GM23338 (cell line): ENCODE data around the gene SETD1A. TPM values are rescaled to one million over a fixed set of nuclear protein-coding genes. Genes with fewer than 3 reads are reported as not detected.

Source experiments
- ATAC-seq: fragments of 200-7000 bp; cut with Tn5 transposase; 3 replicates; pipeline ENCODE4 v1.9.1; 2020
- DNase-seq: peaks from one replicate; pipeline ENCODE4 v3.0.0-alpha.2; 2015; ENCODE audit warnings: low spot score
- H2AFZ ChIP-seq: fragments of 200-600 bp; sonication (generic); 2 replicates; pipeline ENCODE4 v1.8.0; 2016; ENCODE audit warnings: antibody characterized with exemption, mild to moderate bottlenecking, moderate library complexity
- H3F3A ChIP-seq: fragments of 200-600 bp; sonication (generic); replicated peaks from 2 replicates; pipeline ENCODE4 v1.8.0; 2017; ENCODE audit warnings: antibody characterized with exemption, mixed run types, low read depth
- H3K27ac ChIP-seq: fragments of 200-600 bp; sonication (generic); 2 replicates; pipeline ENCODE4 v1.6.1; 2016; ENCODE audit warnings: low read depth
- H3K27me3 ChIP-seq: fragments of 200-600 bp; sonication (generic); 2 replicates; pipeline ENCODE4 v1.8.0; 2016; ENCODE audit warnings: mild to moderate bottlenecking, mixed run types, moderate library complexity; ENCODE audit not compliant: insufficient read depth
- H3K36me3 ChIP-seq: fragments of 200-600 bp; sonication (generic); 2 replicates; pipeline ENCODE4 v1.8.0; 2016; ENCODE audit warnings: mild to moderate bottlenecking; ENCODE audit not compliant: insufficient read depth
- H3K4me1 ChIP-seq: fragments of 200-600 bp; sonication (generic); 2 replicates; pipeline ENCODE4 v1.8.0; 2016; ENCODE audit warnings: mild to moderate bottlenecking, moderate library complexity; ENCODE audit not compliant: insufficient read depth
- H3K4me2 ChIP-seq: fragments of 200-600 bp; sonication (generic); 2 replicates; pipeline ENCODE4 v1.7.1; 2017; ENCODE audit warnings: mixed run types
- H3K4me3 ChIP-seq: fragments of 200-600 bp; sonication (generic); 2 replicates; pipeline ENCODE4 v1.6.1; 2016; ENCODE audit warnings: mixed run types
- H3K79me2 ChIP-seq: fragments of 200-600 bp; sonication (generic); replicated peaks from 2 replicates; pipeline ENCODE4 v1.8.0; 2017; ENCODE audit warnings: mild to moderate bottlenecking; ENCODE audit not compliant: insufficient read depth
- H3K9me2 ChIP-seq: fragments of 200-600 bp; sonication (generic); 2 replicates; pipeline ENCODE4 v1.8.0; 2017; ENCODE audit not compliant: insufficient read depth
- H4K20me1 ChIP-seq: fragments of 200-600 bp; sonication (generic); replicated peaks from 2 replicates; pipeline ENCODE4 v1.8.0; 2017; ENCODE audit warnings: mild to moderate bottlenecking; ENCODE audit not compliant: insufficient read depth
- H3K27ac Mint-ChIP-seq: 2 replicates; pipeline ENCODE4 v1.8.0; 2020; ENCODE audit warnings: inconsistent platforms, mild to moderate bottlenecking, moderate library complexity, mixed read lengths
- H3K27me3 Mint-ChIP-seq: 3 replicates; pipeline ENCODE4 v1.8.0; 2022; ENCODE audit warnings: low read depth, mild to moderate bottlenecking, moderate library complexity, mixed read lengths, inconsistent platforms; ENCODE audit not compliant: insufficient read depth, poor library complexity
- H3K36me3 Mint-ChIP-seq: 3 replicates; pipeline ENCODE4 v1.8.0; 2021; ENCODE audit warnings: low read depth, mild to moderate bottlenecking, inconsistent platforms, moderate library complexity, mixed read lengths
- H3K4me1 Mint-ChIP-seq: 3 replicates; pipeline ENCODE4 v1.8.0; 2020; ENCODE audit warnings: mild to moderate bottlenecking, inconsistent platforms, mixed read lengths
- H3K4me3 Mint-ChIP-seq: 3 replicates; pipeline ENCODE4 v1.8.0; 2021; ENCODE audit warnings: moderate library complexity, mild to moderate bottlenecking, inconsistent platforms, mixed read lengths
- H3K9me3 Mint-ChIP-seq: 3 replicates; pipeline ENCODE4 v1.8.0; 2020; ENCODE audit warnings: moderate library complexity, mild to moderate bottlenecking, inconsistent platforms, mixed read lengths
- CREB1 ChIP-seq: fragments of 250-450 bp; sonication (Bioruptor Pico); IDR thresholded peaks from 2 replicates; pipeline ENCODE4 v1.5.0; 2020; ENCODE audit warnings: low read depth, mild to moderate bottlenecking, moderate library complexity
- EZH2 ChIP-seq: fragments of 200-600 bp; sonication (generic); IDR thresholded peaks from one replicate; pipeline ENCODE4 v1.8.0; 2017; ENCODE audit warnings: antibody characterized with exemption, mild to moderate bottlenecking, low read depth; ENCODE audit not compliant: unreplicated experiment
- EZH2phosphoT487 ChIP-seq: fragments of 200-600 bp; sonication (generic); IDR thresholded peaks from one replicate; pipeline ENCODE4 v1.8.1; 2018; ENCODE audit warnings: antibody characterized with exemption; ENCODE audit not compliant: unreplicated experiment
- JUNB ChIP-seq: IDR thresholded peaks from one replicate; pipeline ENCODE4 v1.6.1; 2016; ENCODE audit warnings: antibody characterized with exemption; ENCODE audit not compliant: unreplicated experiment
- NANOG ChIP-seq: IDR thresholded peaks from 2 replicates; pipeline ENCODE4 v1.6.1; 2016; ENCODE audit warnings: antibody characterized with exemption, borderline replicate concordance
- POLR2AphosphoS5 ChIP-seq: IDR thresholded peaks from 2 replicates; pipeline ENCODE4 v1.6.1; 2016; ENCODE audit warnings: antibody characterized with exemption, low read depth
- STAT1 ChIP-seq: IDR thresholded peaks from one replicate; pipeline ENCODE4 v1.6.1; 2016; ENCODE audit warnings: antibody characterized with exemption; ENCODE audit not compliant: unreplicated experiment
- ZNF114 ChIP-seq: fragments of 250-450 bp; sonication (Bioruptor Pico); IDR thresholded peaks from 2 replicates; pipeline ENCODE4 v1.5.0; 2020; ENCODE audit warnings: mild to moderate bottlenecking, moderate library complexity
- ZNF331 ChIP-seq: fragments of 250-450 bp; sonication (Bioruptor Pico); IDR thresholded peaks from 2 replicates; pipeline ENCODE4 v1.5.0; 2020; ENCODE audit warnings: low read depth, mild to moderate bottlenecking, moderate library complexity
- polyA plus RNA-seq: library from polyadenylated mRNA; unstranded; fragments of >200 nt; fragmentation: Nextera tagmentation; extraction: Ambion mirVana; gene quantifications from 2 replicates; pipeline ENCODE4 v1.2.1, GENCODE V29; 2016
- total RNA-seq: library from RNA; depleted of rRNA; stranded (reverse); fragments of >200 nt; shearing (Covaris generic); gene quantifications from 2 replicates; pipeline ENCODE4 v1.2.3, GENCODE V29; 2014
- TF ChIP-seq, protein P1 (sequence below): fragments of 250-450 bp; sonication (Bioruptor Pico); IDR thresholded peaks from 2 replicates; pipeline ENCODE4 v1.5.0; 2020; ENCODE audit warnings: mild to moderate bottlenecking, moderate library complexity
- TF ChIP-seq, protein P2 (sequence below): IDR thresholded peaks from 2 replicates; pipeline ENCODE4 v1.6.1; 2016; ENCODE audit warnings: antibody characterized with exemption
- TF ChIP-seq, protein P3 (sequence below): IDR thresholded peaks from one replicate; pipeline ENCODE4 v1.6.1; 2018; ENCODE audit warnings: antibody characterized with exemption; ENCODE audit not compliant: unreplicated experiment
- TF ChIP-seq, protein P4 (sequence below), 2 experiments: fragments of 200-600 bp in 1 of 2; sonication (generic) in 1 of 2; conservative IDR thresholded peaks; 2 replicates each; pipeline versions ENCODE4 v1.5.1 to v1.6.1; 2016 to 2017; ENCODE audit warnings: antibody characterized with exemption in 2 of 2, low read depth in 2 of 2, mild to moderate bottlenecking in 2 of 2, moderate library complexity in 1 of 2

Gene SETD1A
- total and polyA plus RNA-seq, 2 experiments from 2014 or later: 10.8 to 21.9 TPM

DNA sequence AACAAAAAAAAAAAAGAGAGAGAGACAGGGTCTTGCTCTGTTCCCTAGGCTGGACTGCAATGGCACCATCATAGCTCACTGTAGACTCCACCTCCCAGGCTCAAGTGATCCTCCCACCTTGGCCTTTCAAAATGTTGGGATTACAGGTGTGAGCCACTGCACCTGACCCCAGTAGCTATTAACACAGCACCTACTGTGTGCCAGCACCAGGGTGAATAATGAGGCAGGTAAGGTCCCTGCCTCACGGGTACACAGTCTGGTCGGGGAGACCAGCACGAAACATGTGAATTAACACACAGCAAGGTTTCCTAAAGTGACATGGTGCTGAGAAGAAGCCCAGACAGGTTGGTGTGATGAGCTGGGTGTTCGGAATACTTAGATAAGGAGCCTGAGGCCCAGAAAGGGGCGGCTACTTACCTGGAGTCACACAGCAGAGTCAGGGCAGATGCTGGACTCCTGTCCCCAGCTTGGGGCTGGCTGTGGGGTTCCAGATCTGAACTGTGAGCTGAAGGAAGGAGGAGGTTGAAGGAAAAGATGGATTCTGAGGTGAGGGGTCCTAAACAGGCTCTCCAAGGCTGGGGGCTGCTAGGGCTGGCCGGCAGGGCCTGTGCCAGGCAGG lies 44.7 kb upstream of the SETD1A start:
- no peak overlapping the region for H3K27ac Mint-ChIP-seq
- ATAC-seq: no peak
- no peaks in the 10 kb centered on the region for H3K36me3 Mint-ChIP-seq
- H3K36me3 ChIP-seq: no peaks in the 10 kb centered on the region
- peaks cover 5% of the 10 kb centered on the region for H3K27me3 Mint-ChIP-seq
- no peak overlapping the region for H3K4me2 ChIP-seq
- H3K4me1 Mint-ChIP-seq: peaks cover 10% of the 10 kb centered on the region
- no peaks in the 10 kb centered on the region for H3K9me3 Mint-ChIP-seq
- TF ChIP-seq NANOG (no peak), JUNB (no peak), EZH2 (no peak), CREB1 (CRISPR knock-in tag) (no peak), POLR2AphosphoS5 (no peak), ZNF114 (CRISPR knock-in tag) (no peak), EZH2phosphoT487 (no peak), STAT1 (no peak), ZNF331 (no peak)
- TF ChIP-seq, protein P1, sequence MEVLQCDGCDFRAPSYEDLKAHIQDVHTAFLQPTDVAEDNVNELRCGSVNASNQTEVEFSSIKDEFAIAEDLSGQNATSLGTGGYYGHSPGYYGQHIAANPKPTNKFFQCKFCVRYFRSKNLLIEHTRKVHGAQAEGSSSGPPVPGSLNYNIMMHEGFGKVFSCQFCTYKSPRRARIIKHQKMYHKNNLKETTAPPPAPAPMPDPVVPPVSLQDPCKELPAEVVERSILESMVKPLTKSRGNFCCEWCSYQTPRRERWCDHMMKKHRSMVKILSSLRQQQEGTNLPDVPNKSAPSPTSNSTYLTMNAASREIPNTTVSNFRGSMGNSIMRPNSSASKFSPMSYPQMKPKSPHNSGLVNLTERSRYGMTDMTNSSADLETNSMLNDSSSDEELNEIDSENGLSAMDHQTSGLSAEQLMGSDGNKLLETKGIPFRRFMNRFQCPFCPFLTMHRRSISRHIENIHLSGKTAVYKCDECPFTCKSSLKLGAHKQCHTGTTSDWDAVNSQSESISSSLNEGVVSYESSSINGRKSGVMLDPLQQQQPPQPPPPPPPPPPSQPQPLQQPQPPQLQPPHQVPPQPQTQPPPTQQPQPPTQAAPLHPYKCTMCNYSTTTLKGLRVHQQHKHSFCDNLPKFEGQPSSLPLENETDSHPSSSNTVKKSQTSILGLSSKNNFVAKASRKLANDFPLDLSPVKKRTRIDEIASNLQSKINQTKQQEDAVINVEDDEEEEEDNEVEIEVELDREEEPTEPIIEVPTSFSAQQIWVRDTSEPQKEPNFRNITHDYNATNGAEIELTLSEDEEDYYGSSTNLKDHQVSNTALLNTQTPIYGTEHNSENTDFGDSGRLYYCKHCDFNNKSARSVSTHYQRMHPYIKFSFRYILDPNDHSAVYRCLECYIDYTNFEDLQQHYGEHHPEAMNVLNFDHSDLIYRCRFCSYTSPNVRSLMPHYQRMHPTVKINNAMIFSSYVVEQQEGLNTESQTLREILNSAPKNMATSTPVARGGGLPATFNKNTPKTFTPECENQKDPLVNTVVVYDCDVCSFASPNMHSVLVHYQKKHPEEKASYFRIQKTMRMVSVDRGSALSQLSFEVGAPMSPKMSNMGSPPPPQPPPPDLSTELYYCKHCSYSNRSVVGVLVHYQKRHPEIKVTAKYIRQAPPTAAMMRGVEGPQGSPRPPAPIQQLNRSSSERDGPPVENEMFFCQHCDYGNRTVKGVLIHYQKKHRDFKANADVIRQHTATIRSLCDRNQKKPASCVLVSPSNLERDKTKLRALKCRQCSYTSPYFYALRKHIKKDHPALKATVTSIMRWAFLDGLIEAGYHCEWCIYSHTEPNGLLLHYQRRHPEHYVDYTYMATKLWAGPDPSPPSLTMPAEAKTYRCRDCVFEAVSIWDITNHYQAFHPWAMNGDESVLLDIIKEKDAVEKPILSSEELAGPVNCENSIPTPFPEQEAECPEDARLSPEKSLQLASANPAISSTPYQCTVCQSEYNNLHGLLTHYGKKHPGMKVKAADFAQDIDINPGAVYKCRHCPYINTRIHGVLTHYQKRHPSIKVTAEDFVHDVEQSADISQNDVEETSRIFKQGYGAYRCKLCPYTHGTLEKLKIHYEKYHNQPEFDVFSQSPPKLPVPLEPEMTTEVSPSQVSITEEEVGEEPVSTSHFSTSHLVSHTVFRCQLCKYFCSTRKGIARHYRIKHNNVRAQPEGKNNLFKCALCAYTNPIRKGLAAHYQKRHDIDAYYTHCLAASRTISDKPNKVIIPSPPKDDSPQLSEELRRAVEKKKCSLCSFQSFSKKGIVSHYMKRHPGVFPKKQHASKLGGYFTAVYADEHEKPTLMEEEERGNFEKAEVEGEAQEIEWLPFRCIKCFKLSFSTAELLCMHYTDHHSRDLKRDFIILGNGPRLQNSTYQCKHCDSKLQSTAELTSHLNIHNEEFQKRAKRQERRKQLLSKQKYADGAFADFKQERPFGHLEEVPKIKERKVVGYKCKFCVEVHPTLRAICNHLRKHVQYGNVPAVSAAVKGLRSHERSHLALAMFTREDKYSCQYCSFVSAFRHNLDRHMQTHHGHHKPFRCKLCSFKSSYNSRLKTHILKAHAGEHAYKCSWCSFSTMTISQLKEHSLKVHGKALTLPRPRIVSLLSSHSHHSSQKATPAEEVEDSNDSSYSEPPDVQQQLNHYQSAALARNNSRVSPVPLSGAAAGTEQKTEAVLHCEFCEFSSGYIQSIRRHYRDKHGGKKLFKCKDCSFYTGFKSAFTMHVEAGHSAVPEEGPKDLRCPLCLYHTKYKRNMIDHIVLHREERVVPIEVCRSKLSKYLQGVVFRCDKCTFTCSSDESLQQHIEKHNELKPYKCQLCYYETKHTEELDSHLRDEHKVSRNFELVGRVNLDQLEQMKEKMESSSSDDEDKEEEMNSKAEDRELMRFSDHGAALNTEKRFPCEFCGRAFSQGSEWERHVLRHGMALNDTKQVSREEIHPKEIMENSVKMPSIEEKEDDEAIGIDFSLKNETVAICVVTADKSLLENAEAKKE: no peak
- TF ChIP-seq, protein P2, sequence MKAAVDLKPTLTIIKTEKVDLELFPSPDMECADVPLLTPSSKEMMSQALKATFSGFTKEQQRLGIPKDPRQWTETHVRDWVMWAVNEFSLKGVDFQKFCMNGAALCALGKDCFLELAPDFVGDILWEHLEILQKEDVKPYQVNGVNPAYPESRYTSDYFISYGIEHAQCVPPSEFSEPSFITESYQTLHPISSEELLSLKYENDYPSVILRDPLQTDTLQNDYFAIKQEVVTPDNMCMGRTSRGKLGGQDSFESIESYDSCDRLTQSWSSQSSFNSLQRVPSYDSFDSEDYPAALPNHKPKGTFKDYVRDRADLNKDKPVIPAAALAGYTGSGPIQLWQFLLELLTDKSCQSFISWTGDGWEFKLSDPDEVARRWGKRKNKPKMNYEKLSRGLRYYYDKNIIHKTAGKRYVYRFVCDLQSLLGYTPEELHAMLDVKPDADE: no peak
- TF ChIP-seq, protein P3, sequence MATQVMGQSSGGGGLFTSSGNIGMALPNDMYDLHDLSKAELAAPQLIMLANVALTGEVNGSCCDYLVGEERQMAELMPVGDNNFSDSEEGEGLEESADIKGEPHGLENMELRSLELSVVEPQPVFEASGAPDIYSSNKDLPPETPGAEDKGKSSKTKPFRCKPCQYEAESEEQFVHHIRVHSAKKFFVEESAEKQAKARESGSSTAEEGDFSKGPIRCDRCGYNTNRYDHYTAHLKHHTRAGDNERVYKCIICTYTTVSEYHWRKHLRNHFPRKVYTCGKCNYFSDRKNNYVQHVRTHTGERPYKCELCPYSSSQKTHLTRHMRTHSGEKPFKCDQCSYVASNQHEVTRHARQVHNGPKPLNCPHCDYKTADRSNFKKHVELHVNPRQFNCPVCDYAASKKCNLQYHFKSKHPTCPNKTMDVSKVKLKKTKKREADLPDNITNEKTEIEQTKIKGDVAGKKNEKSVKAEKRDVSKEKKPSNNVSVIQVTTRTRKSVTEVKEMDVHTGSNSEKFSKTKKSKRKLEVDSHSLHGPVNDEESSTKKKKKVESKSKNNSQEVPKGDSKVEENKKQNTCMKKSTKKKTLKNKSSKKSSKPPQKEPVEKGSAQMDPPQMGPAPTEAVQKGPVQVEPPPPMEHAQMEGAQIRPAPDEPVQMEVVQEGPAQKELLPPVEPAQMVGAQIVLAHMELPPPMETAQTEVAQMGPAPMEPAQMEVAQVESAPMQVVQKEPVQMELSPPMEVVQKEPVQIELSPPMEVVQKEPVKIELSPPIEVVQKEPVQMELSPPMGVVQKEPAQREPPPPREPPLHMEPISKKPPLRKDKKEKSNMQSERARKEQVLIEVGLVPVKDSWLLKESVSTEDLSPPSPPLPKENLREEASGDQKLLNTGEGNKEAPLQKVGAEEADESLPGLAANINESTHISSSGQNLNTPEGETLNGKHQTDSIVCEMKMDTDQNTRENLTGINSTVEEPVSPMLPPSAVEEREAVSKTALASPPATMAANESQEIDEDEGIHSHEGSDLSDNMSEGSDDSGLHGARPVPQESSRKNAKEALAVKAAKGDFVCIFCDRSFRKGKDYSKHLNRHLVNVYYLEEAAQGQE: no peak
- TF ChIP-seq, protein P4, sequence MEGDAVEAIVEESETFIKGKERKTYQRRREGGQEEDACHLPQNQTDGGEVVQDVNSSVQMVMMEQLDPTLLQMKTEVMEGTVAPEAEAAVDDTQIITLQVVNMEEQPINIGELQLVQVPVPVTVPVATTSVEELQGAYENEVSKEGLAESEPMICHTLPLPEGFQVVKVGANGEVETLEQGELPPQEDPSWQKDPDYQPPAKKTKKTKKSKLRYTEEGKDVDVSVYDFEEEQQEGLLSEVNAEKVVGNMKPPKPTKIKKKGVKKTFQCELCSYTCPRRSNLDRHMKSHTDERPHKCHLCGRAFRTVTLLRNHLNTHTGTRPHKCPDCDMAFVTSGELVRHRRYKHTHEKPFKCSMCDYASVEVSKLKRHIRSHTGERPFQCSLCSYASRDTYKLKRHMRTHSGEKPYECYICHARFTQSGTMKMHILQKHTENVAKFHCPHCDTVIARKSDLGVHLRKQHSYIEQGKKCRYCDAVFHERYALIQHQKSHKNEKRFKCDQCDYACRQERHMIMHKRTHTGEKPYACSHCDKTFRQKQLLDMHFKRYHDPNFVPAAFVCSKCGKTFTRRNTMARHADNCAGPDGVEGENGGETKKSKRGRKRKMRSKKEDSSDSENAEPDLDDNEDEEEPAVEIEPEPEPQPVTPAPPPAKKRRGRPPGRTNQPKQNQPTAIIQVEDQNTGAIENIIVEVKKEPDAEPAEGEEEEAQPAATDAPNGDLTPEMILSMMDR (conservative IDR thresholded peaks at IDR 0.05; ENCODE audit: low read depth in 2 of 2): no peak
- H3F3A ChIP-seq: no peaks in the 10 kb centered on the region
- no peaks in the 10 kb centered on the region for H3K79me2 ChIP-seq
- no peaks in the 10 kb centered on the region for H3K27me3 ChIP-seq
- no peak overlapping the region for H3K4me3 ChIP-seq
- DNase-seq: no peak
- H3K9me2 ChIP-seq: no peaks in the 10 kb centered on the region
- no peak overlapping the region; the same call in 2 of the 3 replicates for H3K4me3 Mint-ChIP-seq
- H2AFZ ChIP-seq: no peak overlapping the region
- peaks cover 4% of the 10 kb centered on the region; the same call in 1 of the 2 replicates for H3K4me1 ChIP-seq
- no peaks in the 10 kb centered on the region for H4K20me1 ChIP-seq
- no peak overlapping the region for H3K27ac ChIP-seq
